Kidney (tissue), 14 donors: ENCODE results near the gene MAP3K15. TPM values are rescaled to one million over a fixed set of nuclear protein-coding genes. Genes with fewer than 3 reads are reported as not detected.

Experiments used
- DNase-seq, 5 donors: peaks; one replicate each; pipeline ENCODE4 v3.0.0-alpha.2; 2013 to 2020
- FAIRE-seq: peaks from 2 replicates; lab custom pipeline; 2012; peaks lifted over from hg19 to GRCh38; lab: Jason Lieb, UNC
- H3K27ac ChIP-seq, 2 donors: one replicate each; pipeline ENCODE4 v1.7.0; 2013; ENCODE audit warnings: low read depth in 2 of 2, low read length in 2 of 2, inconsistent platforms in 1 of 2
- H3K27me3 ChIP-seq: one replicate; pipeline ENCODE4 v1.7.1; 2013; ENCODE audit warnings: low read length, inconsistent platforms; ENCODE audit not compliant: control insufficient read depth, insufficient read depth
- H3K36me3 ChIP-seq, 3 donors: one replicate each; pipeline versions ENCODE4 v1.7.0 to v1.7.1; 2013; ENCODE audit warnings: low read length in 3 of 3, control low read depth in 1 of 3, inconsistent platforms in 1 of 3; ENCODE audit not compliant: insufficient read depth in 3 of 3, control insufficient read depth in 2 of 3
- H3K4me1 ChIP-seq, 3 donors: one replicate each; pipeline versions ENCODE4 v1.7.0 to v1.7.1; 2013; ENCODE audit warnings: low read length in 3 of 3, inconsistent platforms in 1 of 3, low read depth in 1 of 3; ENCODE audit not compliant: control insufficient read depth in 2 of 3, insufficient read depth in 2 of 3
- H3K4me3 ChIP-seq, 3 donors: one replicate each; pipeline versions ENCODE4 v1.7.0 to v1.8.1; 2013; ENCODE audit warnings: low read length in 3 of 3, control low read depth in 1 of 3, inconsistent platforms in 1 of 3
- H3K9ac ChIP-seq, 3 donors: one replicate each; pipeline versions ENCODE4 v1.7.0 to v1.7.1; 2013; ENCODE audit warnings: low read length in 3 of 3, control low read depth in 1 of 3, inconsistent platforms in 1 of 3
- H3K9me3 ChIP-seq, 3 donors: one replicate each; pipeline versions ENCODE4 v1.7.0 to v1.7.1; 2013; ENCODE audit warnings: low read length in 3 of 3, control low read depth in 1 of 3, inconsistent platforms in 1 of 3; ENCODE audit not compliant: control insufficient read depth in 2 of 3, insufficient read depth in 1 of 3
- CTCF ChIP-seq: IDR thresholded peaks from 3 replicates; pipeline ENCODE4 v1.5.1; 2012; ENCODE audit warnings: mild to moderate bottlenecking, moderate library complexity, borderline replicate concordance; ENCODE audit not compliant: insufficient read depth; ENCODE audit errors: extremely low read depth
- intact Hi-C: fragments of 100-400 bp; cut with DNase I; formaldehyde crosslinking; loops from one replicate; pipeline ENCODE4 v1.11.1; 2022
- polyA plus RNA-seq: library from polyadenylated mRNA; stranded (reverse); fragments of 350-450 nt; fragmentation: Illumina TruSeq; extraction: RNeasy Lipid Tissue Mini Kit (QIAGEN cat#74804); gene quantifications from one replicate; pipeline ENCODE4 v1.2.3, GENCODE V29; 2014; ENCODE audit warnings: low read depth, low replicate concordance; ENCODE audit not compliant: insufficient read depth
- total RNA-seq: library from RNA; stranded (reverse); fragmentation: NEBNext Ultra II Directional; extraction: Animal tissue kit (Norgen Biotek cat#: 25700); gene quantifications from one replicate; pipeline ENCODE4 v1.2.1, GENCODE V29; 2021
- donor health status: control.
- donor health status: control.
- donor health status: control.
- donor health status: control.
- donor health status: control.
- donor health status: DM: yes; HTN: yes; CAD: no.
- donor health status: Normal renal cell carcinoma (clear cell type).

Gene MAP3K15
- total and polyA plus RNA-seq, 2 donors from 2014 or later = 3.7 to 5.0 TPM

- H3K27ac ChIP-seq = no peak overlapping the region
- no peaks in the 10 kb centered on the region for H3K36me3 ChIP-seq
- DNase-seq = no peak
- H3K9ac ChIP-seq = no peak overlapping the region
- no peak for FAIRE-seq
- H3K4me1 ChIP-seq = no peaks in the 10 kb centered on the region
- H3K27me3 ChIP-seq = no peaks in the 10 kb centered on the region
- H3K9me3 ChIP-seq = no peaks in the 10 kb centered on the region
- TF ChIP-seq CTCF = no peak
- no peak overlapping the region for H3K4me3 ChIP-seq
- intact Hi-C loops = no loop called here
These were observed 48.0 kb upstream of the MAP3K15 start for GRCh38 chrX:19563327-19563726.

- Histone ChIP-seq H3K36me3 (no peaks in the 10 kb centered on the region), H3K27ac (no peak overlapping the region), H3K4me1 (no peaks in the 10 kb centered on the region), H3K4me3 (no peak overlapping the region), H3K9me3 (no peaks in the 10 kb centered on the region), H3K27me3 (no peaks in the 10 kb centered on the region), H3K9ac (no peak overlapping the region)
- intact Hi-C loops = no loop called here
- no peak for DNase-seq
- FAIRE-seq = no peak
- TF ChIP-seq CTCF = no peak
These were observed 45.3 kb upstream of the MAP3K15 start for GRCh38 chrX:19560611-19561010.

GRCh38 chrX:19557822-19558221, 42.5 kb upstream of the MAP3K15 start:
- TF ChIP-seq CTCF = no peak
- H3K4me3 ChIP-seq = no peak overlapping the region
- no peak overlapping the region for H3K27ac ChIP-seq
- no peaks in the 10 kb centered on the region for H3K9me3 ChIP-seq
- no peaks in the 10 kb centered on the region for H3K4me1 ChIP-seq
- intact Hi-C loops = no loop called here
- peaks cover 2% of the 10 kb centered on the region for H3K27me3 ChIP-seq
- no peak for FAIRE-seq
- DNase-seq = no peak
- H3K36me3 ChIP-seq = no peaks in the 10 kb centered on the region
- H3K9ac ChIP-seq = no peak overlapping the region

GRCh38 chrX:19556202-19556601, 40.9 kb upstream of the MAP3K15 start:
- Histone ChIP-seq H3K27ac (no peak overlapping the region), H3K9ac (no peak overlapping the region), H3K36me3 (no peaks in the 10 kb centered on the region), H3K27me3 (peaks cover 2% of the 10 kb centered on the region), H3K4me3 (no peak overlapping the region), H3K9me3 (no peaks in the 10 kb centered on the region), H3K4me1 (no peaks in the 10 kb centered on the region)
- intact Hi-C loops = no loop called here
- no peak for TF ChIP-seq CTCF
- no peak for DNase-seq
- no peak for FAIRE-seq
